ENCODE measurements around the gene RCVRN.

Gene RCVRN

DNA sequence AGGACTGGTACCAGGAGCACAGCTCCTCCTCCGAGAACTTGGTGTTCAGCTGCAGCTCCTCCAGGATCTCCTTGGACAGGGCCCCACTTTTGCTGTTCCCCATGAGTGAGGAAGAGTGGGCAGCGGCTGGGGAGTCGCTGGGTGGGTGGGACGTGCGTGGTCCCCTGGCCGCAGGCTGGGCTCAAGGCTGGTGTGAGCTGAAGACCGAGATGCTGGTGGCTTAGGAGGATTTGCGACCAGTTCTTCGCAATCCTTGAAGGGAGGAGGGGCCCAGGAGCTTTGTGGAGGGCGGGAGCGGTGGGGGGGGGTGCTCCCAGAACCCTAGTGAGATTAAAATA, at the start of gene RCVRN:
Gene RCVRN (minus strand): TSS at position 194 of the 338 bp plus-strand sequence. CDS start 91 bp downstream, at position 103.
- DNase-seq: no peak

DNA sequence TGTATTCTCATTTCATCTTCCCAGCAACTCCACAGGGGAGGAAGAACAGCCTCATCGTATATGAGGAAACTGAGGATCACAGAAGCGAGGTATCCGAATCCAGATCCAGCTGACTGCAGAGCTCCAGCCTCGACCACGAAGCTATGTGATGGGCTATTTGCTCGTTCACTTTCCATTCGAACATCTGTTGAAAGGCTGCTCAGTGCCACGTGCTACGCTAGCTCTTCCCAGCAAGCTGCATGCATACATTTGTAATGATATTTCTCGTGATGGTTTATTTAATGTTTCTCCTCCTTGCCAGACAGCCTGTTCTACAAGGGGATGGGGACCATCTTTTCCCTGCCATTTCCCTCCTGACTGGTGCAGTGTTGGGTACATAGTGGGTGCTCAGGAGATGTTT, 48.4 kb upstream of the RCVRN start:
- no peak for DNase-seq

DNA sequence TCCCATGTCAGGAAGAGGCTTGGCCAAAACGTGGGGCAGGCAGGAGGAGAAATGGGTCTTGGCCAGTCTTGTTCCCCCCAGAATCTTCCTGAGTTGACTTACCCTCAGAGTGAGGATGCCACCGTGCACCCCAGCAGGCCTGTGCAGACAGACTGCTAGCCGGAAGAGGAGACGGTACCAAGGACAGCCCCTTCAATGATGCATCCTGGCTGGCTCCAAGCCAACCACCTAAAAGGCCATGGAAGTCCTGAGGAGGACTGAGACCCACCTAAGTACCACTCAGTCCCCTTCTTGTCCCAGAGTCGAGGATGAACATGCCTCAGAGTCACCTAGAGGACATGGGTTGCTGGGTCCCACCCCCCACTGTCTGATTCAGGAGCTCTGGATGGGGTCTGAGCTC, 46.7 kb upstream of the RCVRN start:
- no peak for DNase-seq

DNA sequence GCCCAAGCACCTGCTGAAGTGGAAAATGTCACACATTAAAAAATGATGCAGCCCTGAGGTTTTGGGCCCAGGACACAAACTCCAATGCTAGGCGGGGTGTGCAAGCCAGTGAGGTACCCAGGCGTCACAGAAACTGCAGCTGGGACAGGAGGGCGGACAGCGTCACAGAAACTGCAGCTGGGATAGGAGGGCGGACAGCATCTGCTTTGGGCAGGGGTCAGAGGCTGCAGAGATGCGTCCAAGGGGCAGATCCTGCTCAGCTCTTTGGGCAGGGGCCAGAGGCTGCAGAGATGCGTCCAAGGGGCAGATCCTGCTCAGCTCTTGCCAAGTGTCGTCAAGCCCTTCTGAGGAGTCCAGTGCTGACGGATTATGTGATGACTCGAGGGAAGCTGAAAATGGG, 43.9 kb upstream of the RCVRN start:
- no peak for DNase-seq

DNA sequence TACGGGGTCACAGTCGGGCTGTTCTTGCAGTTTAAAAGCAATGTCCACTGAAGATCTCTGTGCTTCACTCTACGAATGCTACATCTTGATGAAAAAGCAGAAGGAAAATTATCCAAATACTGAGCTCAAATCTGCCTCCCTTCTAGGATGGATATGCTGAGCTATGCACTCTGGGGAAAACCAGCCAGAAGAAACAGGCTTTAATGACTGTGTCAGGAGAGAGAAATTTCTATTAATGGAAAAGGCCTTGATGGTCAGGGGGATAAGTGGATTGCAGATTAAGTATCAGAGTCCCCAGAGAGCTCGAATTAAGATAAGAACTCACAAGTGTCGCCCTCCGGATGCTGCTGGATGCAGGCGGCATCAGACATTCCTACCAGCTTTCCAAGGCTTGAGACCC, 39.6 kb upstream of the RCVRN start:
- DNase-seq: no peak

DNA sequence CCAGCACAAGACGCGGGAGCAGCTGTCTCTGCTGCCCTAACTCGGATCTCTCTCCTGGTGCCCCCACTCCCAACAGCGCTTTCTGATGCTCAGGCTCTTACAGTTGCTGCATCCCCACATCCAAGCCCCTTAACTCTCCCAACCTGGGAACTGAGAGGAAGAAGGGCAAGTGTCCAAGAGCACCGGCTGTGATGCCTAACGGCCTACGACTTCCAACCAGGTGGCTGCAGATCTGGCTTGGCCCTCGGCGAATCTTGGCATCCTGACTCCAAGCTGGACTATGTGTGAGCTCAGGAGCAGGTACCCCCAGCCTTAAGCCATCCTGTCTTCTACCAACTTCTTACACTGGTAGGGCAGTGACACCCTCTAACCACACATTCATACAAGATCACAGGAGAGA, 38.3 kb upstream of the RCVRN start:
- no peak for DNase-seq

DNA sequence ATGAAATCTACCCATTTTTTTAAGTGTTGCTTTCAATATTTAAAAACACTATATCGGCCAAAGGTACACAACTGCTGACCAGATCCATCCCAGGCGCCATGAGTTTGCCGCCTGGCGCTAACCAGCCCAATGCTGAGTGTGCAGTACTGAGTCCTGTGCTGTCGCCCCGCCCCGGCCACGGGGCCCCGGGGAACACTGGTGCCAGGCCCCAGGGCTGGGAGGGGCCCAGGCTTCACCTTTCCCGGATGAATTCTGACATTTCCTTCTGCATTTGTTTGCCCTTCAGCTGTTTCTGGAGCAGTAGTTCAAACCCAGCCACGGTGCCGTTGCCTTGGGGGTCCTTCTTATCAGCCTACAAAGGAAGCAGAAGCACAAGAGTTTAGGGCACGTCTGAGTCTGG, 37.8 kb upstream of the RCVRN start:
- DNase-seq: no peak

DNA sequence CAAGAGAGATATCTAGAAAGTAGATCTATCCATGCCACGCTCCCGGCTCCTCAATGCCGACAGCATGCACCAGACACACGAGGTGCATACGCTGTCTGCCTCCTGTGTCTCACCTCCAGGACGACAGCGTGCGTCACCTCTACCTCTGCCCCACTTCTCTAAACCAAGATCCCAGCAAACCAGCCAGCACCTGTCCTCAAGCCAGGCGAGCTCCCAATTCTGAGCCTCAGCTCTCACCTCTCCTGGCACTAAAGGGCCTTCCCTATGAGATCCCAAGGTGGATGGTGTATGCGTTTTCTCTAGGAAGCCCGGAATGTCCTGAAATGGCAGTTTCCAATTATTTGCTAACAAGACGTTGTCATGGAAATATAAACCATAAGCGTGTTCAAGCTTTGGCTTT, 36.2 kb upstream of the RCVRN start:
- DNase-seq: no peak

DNA sequence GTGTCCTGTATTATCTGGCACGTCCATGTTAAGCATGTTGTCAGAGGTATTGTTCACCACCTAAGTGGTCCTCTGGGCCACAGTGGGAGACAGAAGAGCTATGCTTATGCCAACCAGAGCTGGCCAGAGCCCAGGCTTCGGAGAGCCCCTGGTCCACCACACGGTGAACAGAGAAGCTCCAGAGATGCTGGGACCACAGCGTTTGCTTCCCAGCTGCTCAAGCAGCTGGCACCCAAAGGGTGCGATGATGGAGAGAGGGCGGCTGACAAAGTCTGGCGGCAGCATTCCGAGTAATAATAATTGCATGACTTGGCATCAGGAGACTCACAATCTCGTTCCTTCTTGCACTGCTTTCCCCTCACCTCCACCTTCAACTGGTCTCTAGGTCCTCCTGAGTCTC, 35.8 kb upstream of the RCVRN start:
- no peak for DNase-seq

DNA sequence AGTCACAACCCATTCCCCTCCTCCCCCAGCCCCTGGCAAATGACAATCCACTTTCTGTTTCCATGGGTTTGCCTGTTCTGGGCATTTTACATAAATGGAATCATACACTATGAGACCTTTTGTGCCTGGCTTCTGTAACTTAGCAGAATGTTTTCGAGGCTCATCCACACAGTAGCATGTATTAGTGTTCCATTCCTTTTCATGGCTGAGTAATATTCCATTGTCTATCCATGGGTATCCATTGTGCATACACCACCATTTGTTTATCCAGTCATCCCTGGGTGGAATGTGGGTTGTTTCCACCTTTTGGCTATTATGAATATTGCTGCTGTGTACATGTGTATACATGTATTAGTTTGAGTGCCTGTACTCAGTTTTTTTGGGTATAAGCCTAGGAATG, 33.7 kb upstream of the RCVRN start:
- no peak for DNase-seq

DNA sequence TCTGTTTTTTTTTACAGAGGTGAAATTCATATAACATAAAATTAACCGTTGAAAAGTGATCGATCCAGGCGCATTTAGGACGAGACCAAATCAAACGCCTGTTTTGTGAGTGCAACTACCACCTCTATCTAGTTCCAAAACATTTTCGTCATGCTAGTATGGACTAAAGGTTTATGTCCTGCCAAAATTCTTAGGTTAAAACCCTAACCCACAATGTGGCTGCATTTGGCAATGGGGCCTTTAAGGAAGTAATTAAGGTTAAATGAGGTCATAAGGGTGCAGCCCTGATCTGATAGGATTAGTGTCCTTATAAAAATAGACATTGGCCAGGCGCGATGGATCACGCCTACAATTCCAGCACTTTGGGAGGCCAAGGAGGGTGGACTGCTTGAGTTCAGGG, 32.8 kb upstream of the RCVRN start:
- no peak for DNase-seq

DNA sequence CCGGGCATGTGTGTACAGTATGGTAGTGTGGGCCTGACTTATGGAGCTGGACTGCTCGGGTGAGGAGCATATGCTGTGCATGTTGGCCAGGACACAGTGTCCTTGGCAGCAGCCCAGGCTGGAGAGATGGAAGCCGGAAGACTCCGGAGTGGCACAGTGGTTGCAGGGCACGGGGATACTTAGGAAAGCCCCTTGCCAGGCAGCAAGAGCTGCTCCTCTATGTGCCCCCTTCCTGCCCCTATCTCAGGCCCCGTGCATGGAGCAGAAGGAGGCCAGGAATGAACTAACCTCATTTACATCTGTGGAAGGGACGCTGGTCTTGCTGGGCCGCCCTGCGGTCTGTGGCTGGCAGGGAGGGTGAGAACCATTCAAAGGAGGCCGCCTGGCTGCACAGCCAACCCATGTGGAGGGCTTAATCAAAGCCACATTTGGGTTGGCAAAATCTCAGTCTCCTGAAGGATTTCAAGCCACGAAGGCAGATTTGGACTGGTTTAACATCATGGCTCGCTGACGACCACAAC, 32.2 kb upstream of the RCVRN start:
- DNase-seq: no peak

DNA sequence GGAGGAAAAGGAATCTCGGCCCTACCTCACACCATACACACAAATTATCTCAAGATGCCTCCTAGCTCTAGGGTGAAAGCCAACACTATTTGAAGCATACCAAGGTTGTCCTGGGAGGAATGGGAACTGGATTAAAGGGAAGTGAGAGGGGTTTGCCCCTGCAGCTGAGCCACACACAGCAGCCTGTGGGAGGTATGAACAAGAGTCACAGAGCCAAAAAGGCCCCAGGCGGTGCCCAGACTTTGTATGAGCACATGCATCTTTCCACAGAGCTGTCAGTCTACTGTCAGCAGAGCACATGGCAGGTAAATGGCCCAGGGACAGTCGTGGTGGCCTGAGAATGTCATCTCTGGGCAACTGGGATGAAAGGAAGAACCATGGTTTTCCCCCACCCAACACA, 31.0 kb upstream of the RCVRN start:
- no peak for DNase-seq

DNA sequence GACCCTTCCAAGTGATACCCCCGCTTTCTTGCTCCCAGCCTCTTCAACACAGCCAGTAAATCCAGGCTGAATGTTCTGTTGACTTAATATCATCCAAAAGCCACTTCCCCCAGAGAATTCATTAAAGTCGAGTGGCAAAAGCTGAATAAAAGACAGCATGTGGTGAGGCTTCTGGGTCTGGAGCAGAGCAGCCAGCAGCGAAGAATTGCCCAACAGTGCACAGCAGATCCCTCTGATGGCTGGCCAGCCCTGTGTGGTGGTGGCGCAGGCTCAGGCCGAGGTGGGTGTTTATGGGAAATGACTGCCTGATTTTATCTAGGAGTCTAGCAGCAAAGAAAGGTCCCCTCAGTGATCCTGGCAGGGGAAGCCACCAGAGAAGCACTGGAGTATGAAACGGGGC, 30.3 kb upstream of the RCVRN start:
- no peak for DNase-seq

DNA sequence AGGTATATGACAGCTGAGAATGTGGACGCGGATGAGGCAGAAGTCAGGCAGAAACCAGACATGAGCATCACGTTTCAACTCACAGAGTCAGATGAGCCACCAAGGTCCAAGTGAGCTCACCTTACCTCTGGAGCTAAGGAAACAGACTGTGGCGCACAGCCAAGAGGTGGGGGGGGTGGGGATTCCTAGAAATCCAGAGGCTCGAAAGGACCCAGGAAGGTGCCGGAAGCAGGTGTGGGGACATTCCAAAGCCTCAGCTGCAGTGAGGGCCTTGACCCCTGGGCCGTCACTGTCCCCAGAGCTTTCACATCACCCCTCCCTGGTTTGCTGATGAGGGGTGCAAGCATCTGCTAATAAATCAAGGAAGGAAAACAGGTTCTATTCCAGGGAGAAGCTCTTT, 29.3 kb upstream of the RCVRN start:
- DNase-seq: no peak

DNA sequence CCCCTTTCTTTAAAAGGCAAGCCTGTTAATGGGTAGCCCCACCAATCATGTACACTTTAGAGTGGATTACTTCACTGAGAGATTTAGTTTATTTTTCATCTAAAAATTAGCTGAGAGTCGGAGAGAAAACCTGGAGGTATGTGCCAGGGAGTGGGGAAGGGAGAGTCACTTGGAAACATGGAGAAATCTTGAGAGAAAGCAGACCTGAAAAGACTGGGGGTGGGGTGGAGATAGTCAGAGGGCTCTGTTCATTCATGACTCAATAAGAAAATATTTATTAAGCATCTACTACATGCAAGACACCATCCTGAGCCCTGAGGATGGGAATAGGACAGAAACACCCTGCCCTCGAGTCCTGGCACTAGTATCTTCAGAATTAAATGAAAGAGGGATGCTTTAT, 27.4 kb upstream of the RCVRN start:
- no peak for DNase-seq

DNA sequence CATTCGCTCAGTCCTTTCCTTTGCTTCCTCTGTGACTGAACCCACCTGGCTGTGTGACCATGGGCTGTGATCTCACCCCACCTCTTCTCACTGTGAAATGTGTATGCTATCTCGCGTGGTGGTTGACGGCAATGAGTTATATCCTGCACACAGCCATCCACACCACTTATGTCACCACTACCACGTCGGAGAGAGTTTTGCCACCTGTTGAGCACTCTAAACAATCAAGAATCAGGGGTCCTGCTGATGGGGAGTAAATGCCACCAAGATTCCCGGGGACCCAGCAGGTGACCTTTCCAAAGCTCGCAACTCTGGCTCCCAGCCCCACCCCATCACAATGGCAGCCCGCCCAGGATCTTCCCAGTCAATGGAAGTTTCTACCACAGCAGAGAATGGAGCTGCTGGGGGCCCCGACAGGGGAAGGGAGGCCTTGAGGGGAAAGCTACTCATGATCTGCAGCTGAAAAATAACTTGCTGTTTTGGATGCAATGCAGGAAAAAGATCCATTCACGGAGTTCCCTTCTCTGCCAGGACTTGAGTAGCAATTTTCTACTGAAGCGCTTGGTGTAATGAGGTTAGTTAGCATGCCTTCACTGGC, 26.2 kb upstream of the RCVRN start:
- no peak for DNase-seq

DNA sequence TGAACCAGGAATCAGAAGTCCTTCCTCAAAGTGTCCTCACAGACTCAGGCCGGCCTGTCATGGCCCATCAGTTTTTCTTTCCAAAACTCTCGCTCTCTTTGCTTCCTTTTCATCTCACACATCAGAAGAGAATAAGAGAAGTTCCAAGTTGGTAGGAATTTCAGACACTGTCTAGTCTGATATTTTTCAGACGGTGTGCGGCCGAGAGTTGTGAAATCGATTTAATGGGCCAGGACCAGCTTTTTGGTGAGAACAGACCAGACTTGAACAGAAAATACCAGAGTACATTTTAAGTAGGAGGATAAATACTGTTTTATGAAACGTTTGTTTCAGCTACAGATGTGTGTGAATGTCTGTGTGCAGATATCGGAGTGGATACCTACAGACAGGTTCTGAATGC, 24.8 kb upstream of the RCVRN start:
- DNase-seq: no peak

DNA sequence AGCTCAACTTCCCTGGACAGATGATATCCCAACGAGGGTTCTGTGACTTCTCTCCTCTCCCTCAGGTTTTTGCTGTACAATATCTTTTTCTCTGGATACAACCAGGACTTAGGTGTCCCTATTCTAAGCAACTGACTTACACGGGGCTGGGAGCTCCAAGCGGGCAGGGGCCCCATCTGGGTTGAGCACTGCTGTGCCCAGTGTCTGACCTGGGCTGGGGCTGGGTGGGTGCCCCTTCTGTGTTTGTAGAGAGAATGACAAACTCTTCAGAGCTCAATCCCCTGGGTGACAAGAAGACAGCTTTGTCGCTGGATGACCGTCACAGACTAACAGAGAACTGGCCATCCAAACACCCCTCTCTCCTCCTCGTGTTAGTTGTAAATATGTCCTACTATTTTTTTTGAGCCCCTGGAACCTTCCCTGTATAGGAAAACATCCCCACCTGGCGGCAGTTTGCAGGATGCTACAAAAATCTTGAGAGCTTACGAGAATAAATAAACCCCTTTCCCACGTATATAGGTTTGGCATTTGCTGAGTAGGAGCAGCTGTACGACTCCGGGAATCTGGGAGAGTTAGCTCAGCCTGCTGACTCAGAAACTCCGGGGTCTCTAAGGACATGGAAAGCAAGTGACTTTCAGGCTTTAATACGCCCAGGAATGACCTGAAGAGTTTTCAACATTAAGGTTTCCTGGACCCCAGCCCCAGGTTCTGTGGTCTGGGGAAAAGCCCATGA, 23.7 kb upstream of the RCVRN start:
- peak; percentile 48 for DNase-seq

DNA sequence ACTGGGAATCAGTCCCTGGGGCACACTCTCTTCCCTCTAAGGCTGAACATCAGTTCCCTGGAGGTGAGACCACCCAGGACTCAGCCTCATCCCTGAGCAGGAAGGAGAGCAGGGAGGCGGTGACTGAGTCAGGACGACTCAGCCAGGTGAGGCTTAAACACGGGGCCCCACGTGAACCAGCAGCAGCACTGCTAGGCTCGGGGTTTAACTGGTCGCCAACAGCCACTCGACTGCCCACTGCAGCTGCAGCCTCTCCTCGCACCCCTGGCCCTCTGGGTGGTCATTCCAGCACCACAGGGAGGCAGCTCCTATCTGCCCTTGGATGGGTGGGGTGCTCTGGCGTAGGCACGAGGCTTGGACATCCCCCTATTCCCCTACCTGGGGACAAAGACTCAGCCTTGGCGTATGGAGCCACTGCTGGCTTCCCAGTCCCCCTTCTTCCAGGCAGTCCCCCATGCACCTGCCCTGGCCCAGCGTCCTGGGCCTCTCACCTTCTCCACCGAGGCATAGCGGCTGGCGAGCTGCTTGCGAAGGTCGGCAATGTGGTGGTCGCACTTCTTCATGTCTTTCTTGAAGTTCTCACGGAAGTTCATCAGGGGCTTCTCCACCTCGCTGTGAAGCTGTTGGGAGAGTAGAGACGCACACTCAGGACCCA, 21.2 kb upstream of the RCVRN start:
- DNase-seq: no peak

DNA sequence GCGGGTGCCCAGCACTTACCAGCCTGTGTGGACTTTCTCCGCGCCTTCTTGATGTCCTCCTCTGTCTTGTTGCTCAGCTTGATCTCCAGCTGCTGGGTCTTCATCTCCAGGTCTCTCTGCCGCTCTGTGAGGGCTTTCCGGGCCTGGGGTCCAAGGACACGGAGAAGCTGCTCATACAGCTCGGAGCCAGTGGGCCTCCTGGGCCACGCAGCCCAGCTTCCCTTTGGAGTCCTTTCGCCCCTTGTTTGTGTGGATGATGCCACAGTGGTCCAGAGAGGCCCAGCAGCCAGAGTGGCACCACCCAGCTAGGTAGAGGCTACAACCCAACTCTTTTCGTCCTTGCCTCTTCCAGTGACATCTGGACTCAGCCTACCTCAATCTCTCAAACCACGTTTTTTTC, 20.4 kb upstream of the RCVRN start:
- no peak for DNase-seq

DNA sequence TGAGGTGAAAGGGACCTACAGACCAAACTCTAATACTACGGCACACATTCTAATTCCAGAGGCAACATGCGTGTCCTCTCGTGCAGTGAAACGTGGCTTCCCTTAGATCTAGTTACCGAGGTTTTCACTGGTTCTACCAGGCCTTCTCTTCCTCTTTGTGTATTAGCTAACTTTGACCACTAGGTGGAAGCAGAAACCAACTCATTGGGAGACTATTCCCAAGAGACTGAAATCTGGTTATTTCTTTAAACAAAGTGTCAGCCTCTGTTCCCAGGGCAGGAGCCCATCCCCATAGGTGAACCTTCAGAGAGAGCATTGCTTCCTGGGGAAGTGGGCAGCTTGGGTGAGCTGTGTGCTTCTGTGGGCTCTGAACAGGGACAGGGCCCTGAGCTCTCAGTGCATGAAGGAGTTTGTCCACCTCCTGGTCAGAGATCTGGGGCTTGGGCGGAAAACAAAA, 19.7 kb upstream of the RCVRN start:
- peak; percentile 14 for DNase-seq

DNA sequence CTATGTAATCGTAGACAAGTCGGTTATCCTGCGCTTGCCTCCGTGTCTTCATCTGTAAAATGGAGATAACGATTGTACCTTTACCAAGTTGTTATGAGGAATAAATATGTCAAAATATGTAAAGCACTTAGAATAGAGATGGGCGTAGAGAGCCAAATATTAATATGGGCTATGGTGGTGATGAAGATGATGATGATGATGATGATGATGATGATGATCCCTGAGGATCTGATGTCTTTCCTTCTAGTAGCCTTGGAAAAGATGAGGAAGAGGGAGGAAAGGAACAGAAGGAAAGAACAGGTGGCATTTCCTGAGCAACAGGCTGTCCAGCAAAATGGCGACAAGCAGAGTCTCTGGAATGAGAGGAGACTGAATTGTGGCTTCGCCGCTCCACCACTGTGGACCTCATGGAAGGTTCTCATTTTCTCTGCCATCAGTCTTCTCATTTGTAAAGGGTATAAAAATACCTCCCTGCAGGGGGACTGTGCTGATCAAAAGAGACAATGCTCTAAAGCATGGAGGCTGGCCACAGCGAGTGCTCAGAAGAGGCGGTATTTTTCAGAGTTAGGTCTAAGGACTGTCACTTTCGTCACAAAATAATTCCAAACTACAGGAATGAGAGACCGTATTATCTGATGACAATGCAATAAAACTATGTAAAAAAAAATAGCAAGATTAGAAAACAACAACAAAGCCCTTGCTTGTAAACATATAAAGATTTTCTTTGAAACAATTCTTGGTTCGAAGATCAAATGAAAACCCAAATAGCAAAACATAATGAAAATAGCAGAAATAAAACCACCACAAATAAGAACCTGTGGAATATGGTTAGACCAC, 17.2 kb upstream of the RCVRN start:
- DNase-seq: no peak

All from NCI-H2227 treated with DMSO at 0.1 percent for 48 hours (cell line).